Skeletal muscle satellite cell (primary cell): Measurements from ENCODE around the gene PPP1R3G.

Source experiments
- H3K27me3 ChIP-seq: 2 replicates; pipeline ENCODE4 v1.7.0; 2013; ENCODE audit warnings: low read length; ENCODE audit not compliant: control insufficient read depth, insufficient read depth
- H3K36me3 ChIP-seq: 2 replicates; pipeline ENCODE4 v1.7.0; 2013; ENCODE audit warnings: mild to moderate bottlenecking, control low read depth, low read length; ENCODE audit not compliant: insufficient read depth
- H3K4me1 ChIP-seq: 2 replicates; pipeline ENCODE4 v1.7.0; 2013; ENCODE audit warnings: low read length; ENCODE audit not compliant: control insufficient read depth, insufficient read depth
- H3K4me2 ChIP-seq: 2 replicates; pipeline ENCODE4 v1.7.0; 2013; ENCODE audit warnings: mild to moderate bottlenecking, low read length
- H3K4me3 ChIP-seq: 2 replicates; pipeline ENCODE4 v1.7.0; 2013; ENCODE audit warnings: low read length
- H3K9ac ChIP-seq: 2 replicates; pipeline ENCODE4 v1.7.0; 2013; ENCODE audit warnings: mild to moderate bottlenecking, low read depth, low read length, moderate library complexity
- H3K9me3 ChIP-seq: replicated peaks from 2 replicates; pipeline ENCODE4 v1.7.0; 2013; ENCODE audit warnings: mild to moderate bottlenecking, control low read depth, low read length

PPP1R3G gene

DNA sequence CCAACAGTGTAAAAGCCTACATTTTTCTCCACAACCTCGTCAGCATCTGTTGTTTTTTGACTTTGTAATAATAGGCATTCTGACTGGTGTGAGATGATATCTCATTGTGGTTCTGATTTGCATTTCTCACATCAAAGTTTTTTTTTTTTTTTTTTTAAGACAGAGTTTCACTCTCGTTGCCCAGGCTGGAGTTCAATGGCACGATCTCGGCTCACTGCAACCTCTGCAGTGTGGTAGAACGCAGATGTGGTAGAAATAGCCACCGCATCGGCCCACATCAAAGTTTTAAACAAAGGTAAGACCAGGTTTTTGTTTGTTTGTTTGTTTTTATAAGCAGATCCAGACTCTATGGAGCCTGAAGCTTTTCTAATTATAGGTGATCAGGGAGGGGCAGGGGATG, 12.7 kb upstream of the PPP1R3G start:
- Histone ChIP-seq H3K4me2 (no peak overlapping the region), H3K9ac (no peak overlapping the region), H3K9me3 (no peaks in the 10 kb centered on the region), H3K4me1 (no peaks in the 10 kb centered on the region), H3K4me3 (no peak overlapping the region), H3K27me3 (no peaks in the 10 kb centered on the region), H3K36me3 (no peaks in the 10 kb centered on the region)

DNA sequence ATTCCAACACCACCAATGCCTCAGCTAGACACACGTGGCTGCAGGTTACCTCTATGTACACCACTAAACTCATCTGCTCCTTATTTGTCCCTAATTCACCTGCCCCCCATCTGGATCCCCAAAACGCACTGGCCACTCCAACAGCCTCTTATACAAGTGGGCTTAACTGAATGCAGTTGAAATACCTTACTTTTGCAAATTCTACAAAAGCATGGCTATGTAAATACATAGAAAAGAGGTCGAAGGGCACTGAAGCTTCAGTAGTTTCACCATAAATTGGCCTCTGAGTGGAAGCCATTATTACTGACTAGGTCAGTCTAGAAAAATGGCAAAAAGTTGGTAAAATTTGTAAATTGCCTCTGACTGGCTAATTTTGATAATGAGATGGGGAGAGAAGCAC, 11.1 kb upstream of the PPP1R3G start:
- Histone ChIP-seq H3K4me1 (no peaks in the 10 kb centered on the region), H3K9me3 (no peaks in the 10 kb centered on the region), H3K4me3 (no peak overlapping the region), H3K9ac (no peak overlapping the region), H3K36me3 (no peaks in the 10 kb centered on the region), H3K27me3 (no peaks in the 10 kb centered on the region), H3K4me2 (no peak overlapping the region)

GRCh38 chr6:5076931-5077330, 8.2 kb upstream of the PPP1R3G start:
- Histone ChIP-seq H3K9ac (no peak overlapping the region), H3K4me1 (peaks cover 3% of the 10 kb centered on the region), H3K4me3 (no peak overlapping the region), H3K9me3 (no peaks in the 10 kb centered on the region), H3K4me2 (no peak overlapping the region), H3K36me3 (no peaks in the 10 kb centered on the region), H3K27me3 (no peaks in the 10 kb centered on the region)

- Histone ChIP-seq H3K36me3 (no peaks in the 10 kb centered on the region), H3K9me3 (no peaks in the 10 kb centered on the region), H3K4me1 (peaks cover 14% of the 10 kb centered on the region), H3K9ac (no peak overlapping the region), H3K27me3 (no peaks in the 10 kb centered on the region), H3K4me3 (no peak overlapping the region), H3K4me2 (no peak overlapping the region)
Observed at GRCh38 chr6:5078121-5078669, 6.9 kb upstream of the PPP1R3G start.

GRCh38 chr6:5079692-5080091, 5.4 kb upstream of the PPP1R3G start:
- H3K9me3 ChIP-seq, result no peaks in the 10 kb centered on the region
- no peak overlapping the region for H3K4me3 ChIP-seq
- no peaks in the 10 kb centered on the region for H3K27me3 ChIP-seq
- no peak overlapping the region for H3K9ac ChIP-seq
- H3K4me1 ChIP-seq, result peaks cover 21% of the 10 kb centered on the region
- no peaks in the 10 kb centered on the region for H3K36me3 ChIP-seq
- H3K4me2 ChIP-seq, result no peak overlapping the region

GRCh38 chr6:5080574-5080973, 4.6 kb upstream of the PPP1R3G start:
- Histone ChIP-seq H3K9ac (no peak overlapping the region), H3K4me1 (peaks cover 27% of the 10 kb centered on the region), H3K4me2 (no peak overlapping the region)

GRCh38 chr6:5081182-5081581, 4.0 kb upstream of the PPP1R3G start:
- Histone ChIP-seq H3K9ac (no peak overlapping the region), H3K4me2 (no peak overlapping the region), H3K4me1 (peaks cover 33% of the 10 kb centered on the region), H3K36me3 (no peaks in the 10 kb centered on the region), H3K9me3 (no peaks in the 10 kb centered on the region), H3K4me3 (no peak overlapping the region), H3K27me3 (peaks cover 1% of the 10 kb centered on the region)

More at GRCh38 chr6:5080574-5080973, 4.6 kb upstream of the PPP1R3G start:
- no peaks in the 10 kb centered on the region for H3K36me3 ChIP-seq
- H3K27me3 ChIP-seq, result no peaks in the 10 kb centered on the region
- no peak overlapping the region for H3K4me3 ChIP-seq
- H3K9me3 ChIP-seq, result no peaks in the 10 kb centered on the region

DNA sequence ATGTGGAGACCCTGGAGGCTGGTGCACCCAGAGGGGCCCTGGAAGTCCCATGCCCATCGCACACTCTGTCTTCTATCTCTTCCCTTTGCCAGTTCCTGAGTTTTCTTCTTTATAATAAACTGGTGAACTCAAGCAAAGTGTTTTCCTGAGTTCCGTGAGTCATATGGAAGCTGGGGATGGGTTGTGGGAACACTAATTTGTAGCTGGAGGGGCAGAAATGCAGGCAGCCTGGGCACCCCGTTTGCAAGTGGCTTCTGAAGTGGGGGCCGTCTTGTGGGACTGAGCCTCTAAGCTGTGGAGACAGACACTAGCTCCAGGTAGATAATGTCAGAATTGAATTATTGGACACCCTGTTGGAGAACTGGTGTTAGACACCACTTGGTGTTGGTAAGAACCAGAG, 3.2 kb upstream of the PPP1R3G start:
- Histone ChIP-seq H3K4me1 (peaks cover 34% of the 10 kb centered on the region), H3K27me3 (peaks cover 9% of the 10 kb centered on the region), H3K4me2 (no peak overlapping the region), H3K9ac (no peak overlapping the region), H3K4me3 (no peak overlapping the region), H3K36me3 (no peaks in the 10 kb centered on the region), H3K9me3 (no peaks in the 10 kb centered on the region)

DNA sequence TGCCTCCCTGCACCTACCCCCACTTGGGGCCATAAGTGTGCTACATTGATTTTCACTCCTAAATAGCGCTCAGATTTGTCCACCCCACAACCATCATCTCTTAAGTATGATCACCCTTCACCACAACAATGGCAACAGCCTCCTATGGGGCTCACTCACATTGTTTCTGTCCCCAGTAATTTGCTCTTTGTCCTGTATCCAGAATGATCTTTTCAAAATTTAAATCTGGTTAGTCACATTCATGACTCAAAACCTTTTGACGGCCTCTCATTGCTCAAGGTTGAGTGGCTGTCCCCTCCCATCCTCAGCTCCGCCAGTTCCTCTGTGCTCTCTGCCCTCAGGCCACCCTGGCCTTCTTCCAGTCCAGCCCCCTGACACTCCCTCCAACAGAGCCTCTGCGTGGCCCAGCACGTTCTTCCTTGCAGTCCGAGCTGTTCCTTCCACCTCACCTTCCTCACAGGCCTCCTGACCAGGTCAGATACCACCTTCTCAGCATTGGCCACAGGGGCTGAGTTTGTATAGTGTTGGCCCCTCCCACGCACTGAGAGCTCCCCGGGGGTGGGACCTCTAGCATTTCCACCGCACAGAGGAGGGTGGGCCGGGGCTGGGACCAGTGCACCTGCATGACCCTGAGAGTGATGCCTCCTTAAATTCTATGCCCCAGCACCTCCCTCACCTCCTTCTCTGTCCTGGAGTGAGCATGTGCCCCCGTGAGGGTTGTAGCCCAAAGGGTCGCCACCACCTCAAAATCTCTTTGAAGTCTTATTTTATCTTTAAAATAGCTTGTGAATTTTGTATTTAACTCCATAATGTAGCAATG, 2.4 kb upstream of the PPP1R3G start:
- peaks cover 15% of the 10 kb centered on the region for H3K27me3 ChIP-seq

DNA sequence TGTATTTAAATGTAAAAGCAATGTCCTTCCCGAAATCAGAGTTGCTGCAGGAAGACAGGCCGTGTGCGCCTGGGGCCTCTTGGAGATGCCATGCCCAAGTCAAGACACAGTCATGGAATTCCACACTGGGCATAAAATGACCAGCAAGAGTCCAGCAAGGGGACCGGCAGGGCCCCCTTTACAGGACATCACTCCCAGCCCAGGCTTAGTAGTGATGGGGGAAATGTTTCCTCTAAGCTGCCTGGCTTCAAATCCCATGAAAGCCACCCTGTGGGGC, 1.9 kb upstream of the PPP1R3G start:
- H3K4me3 ChIP-seq, result no peak overlapping the region
- H3K4me2 ChIP-seq, result no peak overlapping the region
- no peak overlapping the region for H3K9ac ChIP-seq
- no peaks in the 10 kb centered on the region for H3K9me3 ChIP-seq
- peaks cover 15% of the 10 kb centered on the region for H3K27me3 ChIP-seq
- H3K36me3 ChIP-seq, result no peaks in the 10 kb centered on the region
- peaks cover 34% of the 10 kb centered on the region for H3K4me1 ChIP-seq

More for the DNA sequence above, 2.4 kb upstream of the PPP1R3G start:
- peaks cover 34% of the 10 kb centered on the region for H3K4me1 ChIP-seq
- no peaks in the 10 kb centered on the region for H3K36me3 ChIP-seq
- peak overlapping the region; percentile 15 for H3K4me3 ChIP-seq
- H3K9ac ChIP-seq, result no peak overlapping the region
- H3K9me3 ChIP-seq, result no peaks in the 10 kb centered on the region
- H3K4me2 ChIP-seq, result peak overlapping the region; percentile 44

- H3K36me3 ChIP-seq, result no peaks in the 10 kb centered on the region
- peak overlapping the region; percentile 79 for H3K4me3 ChIP-seq
- peaks cover 18% of the 10 kb centered on the region for H3K27me3 ChIP-seq
- no peaks in the 10 kb centered on the region for H3K9me3 ChIP-seq
- H3K9ac ChIP-seq, result peak overlapping the region; percentile 76
- H3K4me1 ChIP-seq, result peaks cover 34% of the 10 kb centered on the region
- peak overlapping the region; percentile 95 for H3K4me2 ChIP-seq
Observed at GRCh38 chr6:5083813-5084359, 1.3 kb upstream of the PPP1R3G start.

DNA sequence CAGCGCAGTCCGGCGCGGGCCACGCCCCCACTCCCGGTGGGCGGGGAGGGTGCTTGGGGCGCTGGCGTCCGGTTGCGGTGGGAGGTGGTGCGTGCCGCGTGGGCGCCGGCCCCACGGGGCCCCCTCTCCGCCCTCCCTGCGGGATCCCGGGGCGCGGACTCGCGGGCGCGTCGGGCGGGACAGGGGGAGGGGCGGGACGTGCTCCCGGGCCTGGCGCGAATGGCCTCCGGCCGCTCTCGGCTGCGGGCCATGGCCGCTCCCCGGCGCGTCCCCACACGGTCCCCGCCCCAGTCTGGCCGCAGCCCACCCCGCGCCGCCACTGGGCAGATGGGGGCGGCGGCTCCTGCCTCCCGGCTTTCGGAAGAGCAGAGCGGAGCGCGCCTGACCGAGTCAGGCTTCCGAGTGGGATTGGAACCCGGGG, 771 bp upstream of the PPP1R3G start:
- Histone ChIP-seq H3K4me1 (peaks cover 34% of the 10 kb centered on the region), H3K9me3 (no peaks in the 10 kb centered on the region), H3K27me3 (peaks cover 19% of the 10 kb centered on the region), H3K4me2 (peak overlapping the region; percentile 95), H3K36me3 (no peaks in the 10 kb centered on the region), H3K4me3 (peak overlapping the region; percentile 79), H3K9ac (peak overlapping the region; percentile 76)
